Astrocyte (in vitro differentiated cells and primary cell): ENCODE results near the gene SFRP2. TPM values are rescaled to one million over a fixed set of nuclear protein-coding genes. Genes with fewer than 3 reads are reported as not detected.

ENCODE experiments used
- DNase-seq: peaks from one replicate; pipeline ENCODE4 v3.0.0-alpha.2; 2010; ENCODE audit warnings: low read depth
- FAIRE-seq: peaks from 2 replicates; lab custom pipeline; 2011; peaks lifted over from hg19 to GRCh38; lab: Jason Lieb, UNC
- H2AFZ ChIP-seq: 2 replicates; pipeline ENCODE4 v1.6.0; 2012; ENCODE audit warnings: low read depth, low read length, inconsistent platforms
- H3K27ac ChIP-seq: 2 replicates; pipeline ENCODE4 v1.5.1; 2011; ENCODE audit warnings: low read depth, low read length, inconsistent platforms
- H3K27me3 ChIP-seq: 2 replicates; pipeline ENCODE4 v1.6.0; 2011; ENCODE audit warnings: low read length, inconsistent platforms; ENCODE audit not compliant: insufficient read depth
- H3K36me3 ChIP-seq: 2 replicates; pipeline ENCODE4 v1.5.1; 2011; ENCODE audit warnings: low read length, inconsistent platforms; ENCODE audit not compliant: insufficient read depth
- H3K4me1 ChIP-seq: 2 replicates; pipeline ENCODE4 v1.5.1; 2011; ENCODE audit warnings: low read length, inconsistent platforms; ENCODE audit not compliant: insufficient read depth
- H3K4me2 ChIP-seq: 2 replicates; pipeline ENCODE4 v1.6.0; 2012; ENCODE audit warnings: low read length, inconsistent platforms
- H3K4me3 ChIP-seq: 2 replicates; pipeline ENCODE4 v1.5.1; 2011; ENCODE audit warnings: low read depth, mild to moderate bottlenecking, low read length, inconsistent platforms; ENCODE audit not compliant: insufficient read depth
- H3K79me2 ChIP-seq: 2 replicates; pipeline ENCODE4 v1.6.0; 2012; ENCODE audit warnings: mild to moderate bottlenecking, low read length, inconsistent platforms; ENCODE audit not compliant: insufficient read depth
- H3K9ac ChIP-seq: 2 replicates; pipeline ENCODE4 v1.6.0; 2012; ENCODE audit warnings: mild to moderate bottlenecking, low read length, inconsistent platforms
- H3K9me3 ChIP-seq: 2 replicates; pipeline ENCODE4 v1.5.1; 2012; ENCODE audit warnings: low read depth, mild to moderate bottlenecking, low read length, inconsistent platforms; ENCODE audit not compliant: insufficient read depth
- H4K20me1 ChIP-seq: 2 replicates; pipeline ENCODE4 v1.6.0; 2012; ENCODE audit warnings: low read length, inconsistent platforms; ENCODE audit not compliant: insufficient read depth
- H3K27ac Mint-ChIP-seq: one replicate; pipeline ENCODE4 v1.8.0; 2021; ENCODE audit warnings: mild to moderate bottlenecking, mixed read lengths; ENCODE audit not compliant: unreplicated experiment
- H3K27me3 Mint-ChIP-seq: one replicate; pipeline ENCODE4 v1.8.0; 2021; ENCODE audit warnings: low read depth, mixed read lengths; ENCODE audit not compliant: unreplicated experiment
- H3K36me3 Mint-ChIP-seq: one replicate; pipeline ENCODE4 v1.8.0; 2021; ENCODE audit warnings: low read depth, mixed read lengths; ENCODE audit not compliant: unreplicated experiment
- H3K4me1 Mint-ChIP-seq: one replicate; pipeline ENCODE4 v1.8.0; 2021; ENCODE audit warnings: low read depth, mixed read lengths; ENCODE audit not compliant: unreplicated experiment
- H3K4me3 Mint-ChIP-seq: one replicate; pipeline ENCODE4 v1.8.0; 2021; ENCODE audit warnings: mild to moderate bottlenecking, moderate library complexity, mixed read lengths; ENCODE audit not compliant: unreplicated experiment
- H3K9me3 Mint-ChIP-seq: one replicate; pipeline ENCODE4 v1.8.0; 2021; ENCODE audit warnings: mild to moderate bottlenecking, mixed read lengths; ENCODE audit not compliant: unreplicated experiment
- EZH2 ChIP-seq: IDR thresholded peaks from 2 replicates; pipeline ENCODE4 v1.6.1; 2012; ENCODE audit warnings: mild to moderate bottlenecking, low read length, inconsistent platforms; ENCODE audit not compliant: insufficient read depth
- total RNA-seq: library from RNA; stranded (reverse); gene quantifications from 2 replicates; pipeline ENCODE4 v1.2.1, GENCODE V29; 2021
- TF ChIP-seq, protein P1 (sequence below): IDR thresholded peaks from 2 replicates; pipeline ENCODE4 v1.5.1; 2011; ENCODE audit warnings: low read depth, mild to moderate bottlenecking, inconsistent platforms, low read length, moderate library complexity; ENCODE audit not compliant: insufficient read depth

SFRP2 gene
- total RNA-seq, 1 donor from 2014 or later = 92.8 TPM

DNA sequence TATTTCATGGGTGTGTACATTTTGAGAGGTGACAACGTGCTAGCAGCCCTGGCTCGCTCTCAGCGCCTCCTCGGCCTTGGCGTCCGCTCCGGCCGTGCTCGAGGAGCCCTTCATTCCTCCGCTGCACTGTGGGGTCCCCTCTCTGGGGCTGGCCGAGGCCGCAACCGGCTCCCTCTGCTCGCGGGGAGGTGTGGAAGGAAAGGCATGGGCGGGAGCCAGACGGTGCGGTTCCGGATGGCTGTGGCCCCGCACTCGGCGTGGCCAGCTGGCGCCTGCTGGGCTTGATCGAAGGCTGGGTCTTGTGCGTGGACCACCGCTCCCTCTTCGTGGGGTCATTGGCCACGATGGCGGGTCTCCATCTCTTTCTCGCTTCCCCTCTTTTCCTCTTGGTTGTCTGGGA is 17.2 kb upstream of the SFRP2 start:
- Mint-ChIP-seq H3K36me3 (no peaks in the 10 kb centered on the region), H3K4me3 (no peak overlapping the region), H3K4me1 (peaks cover 18% of the 10 kb centered on the region), H3K27ac (no peak overlapping the region), H3K27me3 (peaks cover 2% of the 10 kb centered on the region), H3K9me3 (peaks cover 4% of the 10 kb centered on the region)
- Histone ChIP-seq H3K9ac (no peak overlapping the region), H3K4me3 (no peak overlapping the region), H3K27ac (no peak overlapping the region), H2AFZ (no peak overlapping the region), H3K27me3 (no peaks in the 10 kb centered on the region), H3K4me2 (no peak overlapping the region), H3K4me1 (no peaks in the 10 kb centered on the region), H3K9me3 (no peaks in the 10 kb centered on the region), H3K79me2 (no peaks in the 10 kb centered on the region), H3K36me3 (no peaks in the 10 kb centered on the region), H4K20me1 (no peaks in the 10 kb centered on the region)
- no peak for FAIRE-seq
- no peak for DNase-seq
- TF ChIP-seq, protein P1, sequence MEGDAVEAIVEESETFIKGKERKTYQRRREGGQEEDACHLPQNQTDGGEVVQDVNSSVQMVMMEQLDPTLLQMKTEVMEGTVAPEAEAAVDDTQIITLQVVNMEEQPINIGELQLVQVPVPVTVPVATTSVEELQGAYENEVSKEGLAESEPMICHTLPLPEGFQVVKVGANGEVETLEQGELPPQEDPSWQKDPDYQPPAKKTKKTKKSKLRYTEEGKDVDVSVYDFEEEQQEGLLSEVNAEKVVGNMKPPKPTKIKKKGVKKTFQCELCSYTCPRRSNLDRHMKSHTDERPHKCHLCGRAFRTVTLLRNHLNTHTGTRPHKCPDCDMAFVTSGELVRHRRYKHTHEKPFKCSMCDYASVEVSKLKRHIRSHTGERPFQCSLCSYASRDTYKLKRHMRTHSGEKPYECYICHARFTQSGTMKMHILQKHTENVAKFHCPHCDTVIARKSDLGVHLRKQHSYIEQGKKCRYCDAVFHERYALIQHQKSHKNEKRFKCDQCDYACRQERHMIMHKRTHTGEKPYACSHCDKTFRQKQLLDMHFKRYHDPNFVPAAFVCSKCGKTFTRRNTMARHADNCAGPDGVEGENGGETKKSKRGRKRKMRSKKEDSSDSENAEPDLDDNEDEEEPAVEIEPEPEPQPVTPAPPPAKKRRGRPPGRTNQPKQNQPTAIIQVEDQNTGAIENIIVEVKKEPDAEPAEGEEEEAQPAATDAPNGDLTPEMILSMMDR = no peak
- no peak for TF ChIP-seq EZH2

DNA sequence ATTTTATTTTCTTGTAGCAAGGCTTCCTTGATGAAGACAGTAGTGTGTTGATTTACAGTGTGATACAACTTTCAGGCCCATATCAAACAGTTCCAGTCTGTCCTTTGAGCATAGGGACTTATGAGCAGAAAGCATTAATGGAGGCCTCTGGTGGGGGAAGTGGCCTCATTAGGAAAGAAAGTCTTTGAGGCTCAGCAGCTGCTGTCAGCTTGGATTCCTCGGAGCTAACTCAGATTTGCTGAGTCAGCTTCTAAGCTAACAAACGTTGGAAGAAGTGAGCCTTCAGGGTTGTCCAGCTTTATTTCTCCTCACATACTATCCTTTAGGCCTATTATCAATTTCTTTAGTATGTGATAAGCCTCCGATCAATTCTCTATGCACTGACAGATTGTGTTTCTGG is 15.8 kb upstream of the SFRP2 start:
- no peak for DNase-seq
- FAIRE-seq = no peak
- Histone ChIP-seq H3K9me3 (no peaks in the 10 kb centered on the region), H2AFZ (no peak overlapping the region), H3K27me3 (no peaks in the 10 kb centered on the region), H3K4me1 (no peaks in the 10 kb centered on the region), H3K79me2 (no peaks in the 10 kb centered on the region), H3K4me3 (no peak overlapping the region), H3K27ac (no peak overlapping the region), H3K36me3 (no peaks in the 10 kb centered on the region), H3K4me2 (no peak overlapping the region), H3K9ac (no peak overlapping the region), H4K20me1 (no peaks in the 10 kb centered on the region)
- peaks cover 2% of the 10 kb centered on the region for H3K27me3 Mint-ChIP-seq
- TF ChIP-seq, protein P1 = no peak
- TF ChIP-seq EZH2 = no peak
- no peaks in the 10 kb centered on the region for H3K36me3 Mint-ChIP-seq
- H3K9me3 Mint-ChIP-seq = peaks cover 4% of the 10 kb centered on the region
- no peak overlapping the region for H3K27ac Mint-ChIP-seq
- no peak overlapping the region for H3K4me3 Mint-ChIP-seq
- H3K4me1 Mint-ChIP-seq = peaks cover 19% of the 10 kb centered on the region

DNA sequence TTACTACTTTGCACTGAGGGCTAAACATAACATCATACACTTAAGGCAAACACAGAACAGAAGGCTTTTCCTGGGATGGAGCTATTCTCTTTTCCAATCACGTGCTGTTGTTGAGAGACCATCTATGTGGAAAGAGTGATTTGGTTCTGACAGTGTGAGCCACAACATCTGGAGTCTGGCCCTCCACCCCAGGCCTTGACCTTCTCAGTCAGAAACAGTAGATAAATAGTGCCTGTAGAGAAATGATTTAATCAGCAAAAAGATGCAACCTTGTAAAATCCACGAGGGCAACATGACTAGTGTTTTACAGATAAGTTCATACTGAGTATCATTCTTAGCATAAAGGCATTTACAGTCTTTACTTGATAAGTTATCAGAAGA is 10.8 kb upstream of the SFRP2 start:
- peaks cover 9% of the 10 kb centered on the region for H3K4me1 Mint-ChIP-seq
- no peak for FAIRE-seq

More for the DNA sequence above, 10.8 kb upstream of the SFRP2 start:
- H3K36me3 ChIP-seq = no peaks in the 10 kb centered on the region
- H3K9me3 ChIP-seq = no peaks in the 10 kb centered on the region
- no peak overlapping the region for H3K4me2 ChIP-seq
- Mint-ChIP-seq H3K36me3 (no peaks in the 10 kb centered on the region), H3K9me3 (no peaks in the 10 kb centered on the region), H3K27me3 (peaks cover 10% of the 10 kb centered on the region), H3K4me3 (no peak overlapping the region), H3K27ac (no peak overlapping the region)
- peaks cover 9% of the 10 kb centered on the region for H3K27me3 ChIP-seq
- H3K27ac ChIP-seq = no peak overlapping the region
- no peak for DNase-seq
- H4K20me1 ChIP-seq = no peaks in the 10 kb centered on the region
- no peaks in the 10 kb centered on the region for H3K4me1 ChIP-seq
- H3K79me2 ChIP-seq = no peaks in the 10 kb centered on the region
- TF ChIP-seq EZH2 = no peak
- TF ChIP-seq, protein P1 = no peak
- H3K4me3 ChIP-seq = no peak overlapping the region
- no peak overlapping the region for H3K9ac ChIP-seq
- no peak overlapping the region for H2AFZ ChIP-seq
